ENCODE measurements around the gene ETF1. TPM values are rescaled to one million over a fixed set of nuclear protein-coding genes. Genes with fewer than 3 reads are reported as not detected.
A peak's percentile ranks its signal among the peaks of the same experiment; 100 is the strongest.

The ETF1 gene
- total RNA-seq, 4 donors from 2014 or later = 108 to 163 (median 127) TPM

GRCh38 chr5:138582959-138583358 is 39.9 kb upstream of the ETF1 start:
- Histone ChIP-seq H3K4me3 (no peak overlapping the region), H3K36me3 (no peaks in the 10 kb centered on the region), H3K4me1 (peaks cover 0 to 6% (median 0%) of the 10 kb centered on the region in 3 donors), H3K27me3 (no peaks in the 10 kb centered on the region), H3K27ac (no peak overlapping the region), H3K9me3 (no peaks in the 10 kb centered on the region)
- WGBS, 2 donors (ENCODE audit: low coverage in 1 of 2) = 97 to 100% methylated on average over 2 to 3 of the region's 3 CpGs
- TF ChIP-seq POLR2A (IDR thresholded peaks at IDR 0.05) (no peak), POLR2AphosphoS5 (IDR thresholded peaks at IDR 0.05) (no peak), CTCF (IDR thresholded peaks at IDR 0.05) (no peak), EP300 (IDR thresholded peaks at IDR 0.05) (no peak)
- no peak for ATAC-seq

- no peak for ATAC-seq
- Histone ChIP-seq H3K9me3 (no peaks in the 10 kb centered on the region), H3K4me3 (no peak overlapping the region), H3K36me3 (no peaks in the 10 kb centered on the region), H3K27me3 (no peaks in the 10 kb centered on the region), H3K4me1 (peaks cover 0 to 12% (median 0%) of the 10 kb centered on the region in 3 donors), H3K27ac (no peak overlapping the region)
- TF ChIP-seq EP300 (IDR thresholded peaks at IDR 0.05) = no peak
- TF ChIP-seq POLR2A (IDR thresholded peaks at IDR 0.05) = no peak
- no peak for TF ChIP-seq POLR2AphosphoS5 (IDR thresholded peaks at IDR 0.05)
Measured at GRCh38 chr5:138580777-138581176, 37.7 kb upstream of the ETF1 start.

GRCh38 chr5:138580001-138580400 is 37.0 kb upstream of the ETF1 start:
- WGBS, 2 donors (ENCODE audit: low coverage in 1 of 2) = 91 to 94% methylated on average over 2 of the region's 2 CpGs
- no peaks in the 10 kb centered on the region for H3K36me3 ChIP-seq
- ATAC-seq = no peak
- H3K27me3 ChIP-seq = no peaks in the 10 kb centered on the region
- H3K4me1 ChIP-seq = peaks cover 0 to 12% (median 0%) of the 10 kb centered on the region in 3 donors
- no peak overlapping the region for H3K27ac ChIP-seq
- no peaks in the 10 kb centered on the region for H3K9me3 ChIP-seq
- H3K4me3 ChIP-seq = no peak overlapping the region
- no peak for TF ChIP-seq CTCF (IDR thresholded peaks at IDR 0.05)
- no peak for TF ChIP-seq POLR2A (IDR thresholded peaks at IDR 0.05)
- TF ChIP-seq POLR2AphosphoS5 (IDR thresholded peaks at IDR 0.05) = no peak
- TF ChIP-seq EP300 (IDR thresholded peaks at IDR 0.05) = no peak

DNA sequence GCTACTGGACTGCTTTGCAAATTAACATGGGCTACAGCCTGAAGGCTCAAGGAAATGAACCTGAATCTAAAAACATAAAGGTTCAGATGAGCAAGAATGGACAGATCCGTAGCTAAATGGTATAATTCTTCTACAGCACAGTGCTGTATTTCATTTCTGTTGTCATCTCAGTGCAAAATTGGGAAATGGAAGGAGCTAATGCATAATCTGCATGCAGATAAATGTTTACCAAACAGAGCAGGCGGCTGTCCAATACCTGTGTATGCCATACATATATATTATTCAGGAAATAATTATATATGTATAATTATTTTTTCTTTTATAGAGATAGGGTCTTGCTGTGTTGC is 36.5 kb upstream of the ETF1 start:
- H3K27ac ChIP-seq = peak overlapping the region in 1 of 4 donors; percentile 37
- H3K9me3 ChIP-seq = no peaks in the 10 kb centered on the region
- ATAC-seq = no peak
- no peak overlapping the region for H3K4me3 ChIP-seq
- H3K4me1 ChIP-seq = peaks cover 0 to 12% (median 0%) of the 10 kb centered on the region in 3 donors
- no peaks in the 10 kb centered on the region for H3K36me3 ChIP-seq
- TF ChIP-seq CTCF (IDR thresholded peaks at IDR 0.05) (no peak), POLR2A (IDR thresholded peaks at IDR 0.05) (no peak), POLR2AphosphoS5 (IDR thresholded peaks at IDR 0.05) (no peak), EP300 (IDR thresholded peaks at IDR 0.05) (no peak)
- 45 to 55% methylated on average over 2 of the region's 2 CpGs for WGBS, 2 donors (ENCODE audit: low coverage in 1 of 2)
- no peaks in the 10 kb centered on the region for H3K27me3 ChIP-seq

DNA sequence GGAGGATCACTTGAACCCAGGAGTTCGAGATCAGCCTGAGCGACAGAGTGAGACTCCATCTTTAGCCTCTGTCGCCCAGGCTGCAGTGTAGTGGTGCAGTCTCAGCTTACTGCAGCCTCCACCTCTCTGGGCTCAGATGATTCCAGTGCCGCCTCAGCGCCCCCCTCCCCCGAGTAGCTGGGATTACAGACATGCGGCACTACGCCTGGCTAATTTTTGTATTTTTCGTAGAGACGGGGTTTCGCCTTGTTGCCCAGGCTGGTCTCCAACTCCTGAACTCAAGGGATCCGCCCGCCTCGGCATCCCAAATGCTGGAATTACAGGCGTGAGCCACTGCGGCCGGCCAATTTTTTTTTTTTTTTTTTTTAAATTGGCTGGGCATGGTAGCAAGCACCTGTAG is 34.4 kb upstream of the ETF1 start:
- no peak for TF ChIP-seq POLR2AphosphoS5 (IDR thresholded peaks at IDR 0.05)
- no peak for TF ChIP-seq CTCF (IDR thresholded peaks at IDR 0.05)
- TF ChIP-seq POLR2A (IDR thresholded peaks at IDR 0.05) = no peak
- no peak for TF ChIP-seq EP300 (IDR thresholded peaks at IDR 0.05)
- no peak for ATAC-seq
- 92% methylated on average over 11 of the region's 17 CpGs; no CpG with 5 or more reads in 1 of the 2 donors for WGBS, 2 donors (ENCODE audit: low coverage in 1 of 2)
- no peak overlapping the region for H3K4me3 ChIP-seq
- H3K27me3 ChIP-seq = no peaks in the 10 kb centered on the region
- no peak overlapping the region for H3K27ac ChIP-seq
- H3K9me3 ChIP-seq = no peaks in the 10 kb centered on the region
- H3K36me3 ChIP-seq = peaks cover 0 to 14% of the 10 kb centered on the region in 2 donors
- peaks cover 0 to 32% (median 0%) of the 10 kb centered on the region in 3 donors for H3K4me1 ChIP-seq
